Skeletal muscle cell (primary cell): Measurements from ENCODE around the gene PALD1.

Source experiments
- DNase-seq: peaks from one replicate; pipeline ENCODE4 v3.0.0-alpha.2; 2010; ENCODE audit warnings: low read depth
- H3K4me3 ChIP-seq: 2 replicates; pipeline ENCODE4 v1.5.1; 2011; ENCODE audit warnings: low read depth, mild to moderate bottlenecking, control low read depth, low read length, moderate library complexity

The PALD1 gene

DNA sequence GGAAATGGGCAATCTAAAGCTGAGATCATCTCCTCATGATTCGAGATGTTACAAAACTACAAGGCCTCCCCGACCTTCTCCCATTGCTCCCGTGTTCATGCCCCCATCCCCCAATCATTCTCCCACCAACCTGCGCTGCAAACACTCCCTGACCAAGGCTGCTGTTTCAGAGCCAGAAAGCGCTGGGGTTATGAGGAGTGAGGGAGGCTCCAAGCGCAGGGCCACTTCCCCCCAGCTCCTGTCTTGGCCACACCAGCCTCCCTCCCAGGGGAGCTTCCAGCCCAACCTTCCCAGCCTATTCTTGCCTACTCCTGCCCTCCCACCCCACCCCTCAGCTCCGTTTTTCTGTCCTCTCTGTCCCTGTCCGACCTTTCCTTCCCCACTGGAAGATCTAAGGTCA lies 22.4 kb upstream of the PALD1 start:
- no peak for DNase-seq
- H3K4me3 ChIP-seq = no peak overlapping the region

DNA sequence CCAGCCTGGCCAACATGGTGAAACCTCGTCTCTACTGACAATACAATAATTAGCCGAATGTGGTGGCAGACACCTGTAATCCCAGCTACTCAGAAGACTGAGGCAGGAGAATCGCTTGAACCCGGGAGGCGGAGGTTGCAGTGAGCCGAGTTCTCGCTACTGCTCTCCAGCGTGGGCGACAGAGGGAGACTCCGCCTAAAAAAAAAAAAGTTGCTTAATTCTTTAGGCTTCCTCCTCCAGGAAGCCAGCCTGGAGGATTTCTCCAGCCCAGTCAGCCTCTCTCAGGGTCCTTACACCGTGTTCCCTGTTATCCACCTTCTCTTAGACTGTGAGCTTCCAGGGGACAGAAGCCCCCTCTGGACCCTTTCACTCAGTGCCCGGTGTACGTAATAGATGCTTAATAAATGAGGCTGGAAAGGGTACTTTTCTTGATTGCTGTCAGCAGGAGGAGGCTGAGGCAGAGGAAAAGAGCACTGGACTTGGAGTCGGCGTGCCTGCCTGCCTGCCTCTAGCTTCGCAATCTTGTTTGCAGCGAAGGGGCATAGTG lies 20.7 kb upstream of the PALD1 start:
- no peak for DNase-seq
- H3K4me3 ChIP-seq = no peak overlapping the region

DNA sequence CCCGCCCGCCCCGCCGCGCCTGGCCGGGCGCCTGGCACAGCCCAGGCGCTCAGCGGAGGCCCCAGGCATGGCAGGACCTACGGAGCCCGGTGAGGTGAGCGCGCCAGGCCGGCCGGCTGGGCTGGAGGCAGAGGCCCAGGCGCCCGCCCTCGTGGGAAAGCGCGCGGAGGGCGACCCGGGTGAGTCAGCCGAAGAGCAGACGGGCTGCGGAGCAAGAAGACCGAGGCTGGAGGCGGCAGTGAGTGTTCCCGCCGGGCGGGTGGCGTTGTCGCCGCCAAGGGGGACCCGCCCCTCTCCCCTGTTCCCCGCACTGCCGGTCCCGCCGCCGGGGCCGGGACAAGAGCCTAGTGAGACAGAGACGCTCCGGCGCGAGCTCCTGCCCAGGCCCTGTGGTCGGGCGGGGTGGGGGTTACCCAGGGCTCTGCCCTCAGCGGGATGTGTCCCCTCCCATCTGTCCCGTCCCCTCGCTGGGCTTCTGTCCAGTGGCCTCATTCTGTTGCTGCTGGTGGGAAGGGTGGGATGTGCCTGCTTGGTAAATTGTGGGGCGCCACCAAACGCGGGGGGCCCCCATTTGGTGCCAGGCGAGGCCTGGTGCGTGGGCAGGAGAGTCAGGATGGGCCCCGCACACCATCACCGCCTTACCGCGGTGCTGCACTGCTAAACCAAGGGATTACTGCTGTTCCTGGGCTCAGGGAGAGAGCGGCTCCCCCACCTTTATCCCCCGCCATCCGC lies 20.1 kb upstream of the PALD1 start:
- peak; percentile 33 for DNase-seq
- H3K4me3 ChIP-seq = peak overlapping the region; percentile 18

DNA sequence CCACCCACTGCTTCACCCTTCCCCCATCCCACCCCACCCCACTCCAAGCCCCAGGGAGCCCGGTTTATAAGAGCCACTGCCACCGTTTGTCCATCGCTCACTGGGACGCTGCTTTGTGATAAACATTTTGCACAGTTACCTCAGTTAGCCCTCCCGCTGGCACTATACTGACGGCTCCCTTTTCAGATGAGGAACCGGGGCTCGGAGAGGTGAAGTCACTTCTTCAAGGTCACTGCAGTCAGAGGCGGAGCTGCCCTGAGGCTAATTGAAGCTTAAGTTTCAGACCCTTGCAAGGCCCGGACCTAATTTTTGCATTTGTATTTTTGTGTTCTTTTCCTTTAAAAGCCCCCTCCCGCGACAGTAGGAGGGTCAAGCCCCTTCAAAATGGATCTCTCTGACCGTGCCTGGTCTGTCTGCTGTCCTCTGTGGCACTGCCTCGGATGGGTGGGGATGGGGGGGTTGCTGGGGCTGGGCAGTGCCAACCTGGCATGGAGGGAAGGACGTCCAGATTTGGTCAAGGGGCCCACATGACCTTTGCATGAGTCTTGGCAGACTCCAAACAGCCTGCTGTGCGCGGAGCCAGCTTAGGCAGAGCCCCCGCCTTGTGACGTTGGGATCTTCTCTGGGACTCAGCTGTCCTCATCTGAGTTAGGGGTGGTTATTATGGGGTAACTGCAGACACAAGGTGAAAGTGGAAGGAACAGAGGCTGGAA lies 19.4 kb upstream of the PALD1 start:
- DNase-seq = no peak
- H3K4me3 ChIP-seq = no peak overlapping the region

GRCh38 chr10:70459774-70460490 lies 18.6 kb upstream of the PALD1 start:
- H3K4me3 ChIP-seq = no peak overlapping the region
- DNase-seq = no peak

DNA sequence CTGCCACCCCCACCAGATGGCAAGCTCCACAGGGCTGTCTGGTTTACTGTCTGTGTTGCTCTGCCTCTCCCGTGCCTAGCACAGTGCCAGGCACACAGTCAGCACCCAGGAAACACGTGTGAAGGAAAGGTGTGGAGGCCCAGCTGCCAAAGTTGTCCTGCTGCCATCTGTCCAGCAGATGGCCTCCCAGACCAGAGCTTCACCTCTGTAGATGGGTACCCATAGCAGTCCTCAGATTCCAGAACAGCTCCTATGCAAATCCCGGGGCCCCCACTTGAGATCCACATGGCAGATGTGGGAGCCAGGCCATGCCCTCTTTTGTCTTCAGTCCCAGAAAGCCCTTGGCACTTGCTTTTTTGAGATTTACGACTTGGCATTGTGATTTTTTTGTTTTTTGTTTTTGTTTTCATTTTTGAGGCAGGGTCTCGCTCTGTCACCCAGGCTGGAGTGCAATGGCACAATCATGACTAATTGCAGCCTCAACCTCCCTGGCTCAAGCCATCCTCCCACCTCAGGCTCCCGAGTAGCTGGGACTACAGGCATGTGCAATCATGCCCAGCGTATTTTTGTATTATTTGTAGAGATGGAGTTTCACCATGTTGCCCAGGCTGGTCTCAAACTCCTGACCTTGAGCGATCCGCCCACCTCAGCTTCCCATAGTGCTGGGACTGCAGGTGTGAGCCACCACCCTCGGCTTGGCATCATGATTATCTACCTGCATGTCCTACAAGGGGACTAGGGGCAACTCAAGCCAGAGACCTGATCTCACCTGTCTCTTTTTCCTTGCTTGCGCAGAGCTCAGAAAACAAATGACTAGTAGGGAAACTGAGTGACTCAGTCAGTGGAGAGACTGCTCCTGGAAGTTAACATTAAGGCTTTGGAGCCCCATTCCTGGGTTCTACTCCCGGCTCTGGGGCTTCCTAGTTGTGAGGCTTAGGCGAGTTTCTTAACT lies 16.9 kb upstream of the PALD1 start:
- no peak overlapping the region for H3K4me3 ChIP-seq
- no peak for DNase-seq

DNA sequence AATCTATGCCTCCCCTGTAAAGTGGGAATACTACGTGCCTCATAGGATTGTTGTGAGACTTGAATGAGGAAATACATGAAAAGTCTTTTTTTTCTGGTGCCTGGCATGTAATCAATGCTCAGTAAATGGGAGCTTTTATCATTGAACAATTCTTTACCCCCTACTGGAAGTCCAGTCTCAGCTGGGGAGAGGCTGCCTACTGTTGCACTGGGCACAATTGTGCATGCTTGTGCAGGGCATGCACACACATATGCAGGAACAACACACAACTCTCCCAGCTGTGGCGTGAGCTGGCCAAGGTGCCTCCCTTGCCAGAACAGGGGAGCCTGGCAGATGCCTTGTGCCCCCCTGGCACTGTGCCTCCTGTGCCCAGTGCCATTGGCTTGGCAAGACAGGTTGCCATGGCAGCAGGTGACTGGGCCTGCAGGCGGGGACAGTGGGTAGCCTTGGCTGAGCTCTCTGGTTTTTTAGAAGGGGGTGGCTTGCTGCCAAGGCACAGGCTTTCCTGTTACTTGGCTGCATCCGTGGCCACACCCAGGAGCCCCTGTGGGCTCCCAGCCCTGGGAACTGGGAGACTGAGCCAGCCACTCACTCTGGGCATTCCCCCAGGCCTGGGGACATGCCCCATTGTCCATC lies 16.1 kb upstream of the PALD1 start:
- H3K4me3 ChIP-seq = no peak overlapping the region
- DNase-seq = no peak

DNA sequence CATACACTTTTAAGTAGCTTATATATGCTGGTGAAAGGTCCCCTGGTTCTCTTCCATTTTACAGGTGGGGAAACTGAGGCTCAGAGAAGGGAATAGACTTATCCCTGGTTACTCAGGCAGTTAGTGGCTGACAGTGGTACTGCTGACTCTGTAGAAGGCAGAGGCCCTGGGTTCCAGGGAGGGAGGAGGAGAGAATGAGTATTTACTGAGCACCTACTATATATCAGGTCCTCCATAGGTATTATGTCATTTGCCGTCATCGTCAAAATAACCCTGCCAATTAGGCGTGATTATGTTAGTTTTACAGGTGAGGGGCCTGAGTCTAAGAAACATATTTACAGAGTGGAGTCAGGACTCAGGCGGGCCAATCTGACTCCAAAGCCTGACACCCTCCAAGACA lies 13.3 kb upstream of the PALD1 start:
- DNase-seq = no peak
- H3K4me3 ChIP-seq = no peak overlapping the region

DNA sequence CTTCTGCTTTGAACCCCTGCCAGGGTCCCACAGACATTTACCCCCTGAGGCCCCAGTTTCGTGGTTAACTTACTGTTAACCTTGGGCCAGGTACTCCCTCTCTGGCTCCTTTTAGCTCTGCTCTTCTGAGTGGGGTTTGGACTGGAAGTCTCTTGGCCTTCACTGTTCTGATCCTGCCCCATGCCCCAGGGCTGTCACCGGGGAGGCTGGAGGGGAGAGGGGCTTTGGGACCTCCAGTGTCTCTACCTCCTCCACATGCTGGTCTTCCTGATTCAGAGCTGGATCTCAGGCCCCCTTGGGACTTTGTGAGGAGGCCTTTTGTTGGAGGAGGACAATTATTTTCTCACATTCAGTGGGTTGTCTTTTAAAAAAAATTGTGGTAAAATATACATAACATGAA lies 12.7 kb upstream of the PALD1 start:
- H3K4me3 ChIP-seq = no peak overlapping the region
- DNase-seq = no peak

DNA sequence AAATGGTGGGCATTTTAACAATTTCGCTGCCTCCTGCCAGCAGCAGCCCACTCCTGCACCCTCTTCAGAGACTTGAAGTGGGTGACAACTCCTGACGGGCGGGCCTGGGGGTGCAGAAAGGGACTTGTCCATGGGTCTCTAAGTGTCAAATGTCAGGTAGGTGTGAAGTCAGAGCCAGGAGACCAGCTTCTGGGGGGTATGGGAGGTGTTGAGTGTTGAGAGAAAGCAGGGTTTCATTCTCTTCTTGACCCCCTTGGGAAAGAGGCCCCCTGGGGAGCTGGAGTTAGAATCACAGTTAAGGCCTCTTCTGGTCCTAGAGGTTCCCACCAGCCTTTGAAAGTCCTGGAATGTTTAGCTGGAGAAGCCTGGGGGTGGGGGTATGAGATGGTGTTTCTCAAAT lies 11.6 kb upstream of the PALD1 start:
- no peak overlapping the region for H3K4me3 ChIP-seq
- DNase-seq = no peak

GRCh38 chr10:70472799-70473454 lies 5.6 kb upstream of the PALD1 start:
- no peak overlapping the region for H3K4me3 ChIP-seq
- DNase-seq = no peak

DNA sequence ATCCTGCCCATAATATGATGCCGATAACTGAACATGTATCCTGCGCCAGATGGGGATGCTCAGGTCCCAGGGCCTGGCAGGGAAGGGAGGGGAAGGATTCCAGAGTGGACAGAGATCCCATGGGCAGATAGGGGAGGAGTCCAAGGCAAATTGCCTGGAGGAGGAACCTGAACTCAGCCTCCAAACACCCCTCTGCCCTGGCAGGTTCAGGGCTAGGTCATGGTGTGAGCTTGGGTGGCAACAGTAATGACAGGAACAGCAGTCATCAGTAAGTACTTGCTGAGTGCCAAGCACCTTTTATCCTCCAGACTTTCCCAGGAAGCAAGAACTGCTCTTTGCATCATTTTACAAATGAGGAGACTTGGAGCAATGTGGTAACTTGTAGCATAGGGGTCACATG lies 3.8 kb upstream of the PALD1 start:
- H3K4me3 ChIP-seq = no peak overlapping the region
- DNase-seq = no peak

DNA sequence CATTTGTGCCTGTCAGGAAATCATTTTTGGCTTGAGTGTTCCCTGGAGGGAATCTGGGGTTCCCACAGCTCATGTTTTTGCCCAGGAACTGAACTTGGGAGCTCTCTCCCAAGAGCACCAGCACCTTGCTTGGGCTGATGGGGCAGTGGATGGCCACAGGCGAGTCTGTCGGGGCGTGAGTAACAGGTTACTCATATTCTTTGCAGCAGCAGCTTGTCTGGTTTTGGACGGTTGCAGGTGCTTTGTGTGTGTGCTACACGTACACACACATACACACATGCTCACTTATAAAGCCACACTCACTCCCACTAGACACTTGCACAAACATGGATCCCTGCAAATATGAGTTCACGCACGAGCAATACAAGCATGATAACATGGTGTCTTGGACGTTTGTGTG lies 2.9 kb upstream of the PALD1 start:
- H3K4me3 ChIP-seq = no peak overlapping the region
- no peak for DNase-seq

GRCh38 chr10:70476249-70477035 lies 2.1 kb upstream of the PALD1 start:
- no peak for DNase-seq

GRCh38 chr10:70477661-70478162 lies 855 bp upstream of the PALD1 start:
- H3K4me3 ChIP-seq = peak overlapping the region; percentile 55
- no peak for DNase-seq

More at GRCh38 chr10:70476249-70477035, 2.1 kb upstream of the PALD1 start:
- no peak overlapping the region for H3K4me3 ChIP-seq

- DNase-seq = no peak
- H3K4me3 ChIP-seq = peak overlapping the region; percentile 55
Measured at GRCh38 chr10:70479165-70479581, 606 bp downstream of the PALD1 start.

DNA sequence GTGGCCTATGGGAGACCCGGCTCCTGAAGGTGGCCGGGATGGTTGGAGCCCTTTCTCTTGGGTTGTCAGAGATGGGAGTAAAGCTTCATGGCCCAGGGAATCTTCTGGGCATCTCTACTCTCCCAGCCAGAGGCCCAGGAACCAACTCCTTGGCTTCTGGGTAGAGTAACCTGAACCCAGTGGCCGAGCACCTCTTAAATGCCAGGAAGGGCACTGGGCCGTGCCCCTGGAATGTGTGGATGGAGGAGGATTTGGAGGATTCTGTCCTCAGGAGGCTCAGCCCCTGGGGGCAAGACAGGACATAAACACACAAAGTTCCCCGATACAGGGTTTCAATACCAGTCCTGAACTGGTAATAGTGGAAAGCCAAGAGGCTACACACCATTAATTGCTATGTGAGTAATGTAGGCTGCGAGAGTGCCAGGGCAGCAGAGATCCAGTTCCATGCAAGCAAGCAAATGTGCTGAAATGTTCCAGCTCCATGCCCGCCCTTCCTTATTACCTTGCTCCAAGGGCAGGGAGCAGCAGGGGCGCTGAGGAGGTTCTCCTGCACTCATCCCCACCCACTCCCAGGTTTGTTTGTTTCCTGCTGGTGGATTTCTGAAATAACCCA lies 1.2 kb downstream of the PALD1 start:
- DNase-seq = no peak
- H3K4me3 ChIP-seq = no peak overlapping the region
